Measurements from ENCODE around the gene TIMM10.

DNA sequence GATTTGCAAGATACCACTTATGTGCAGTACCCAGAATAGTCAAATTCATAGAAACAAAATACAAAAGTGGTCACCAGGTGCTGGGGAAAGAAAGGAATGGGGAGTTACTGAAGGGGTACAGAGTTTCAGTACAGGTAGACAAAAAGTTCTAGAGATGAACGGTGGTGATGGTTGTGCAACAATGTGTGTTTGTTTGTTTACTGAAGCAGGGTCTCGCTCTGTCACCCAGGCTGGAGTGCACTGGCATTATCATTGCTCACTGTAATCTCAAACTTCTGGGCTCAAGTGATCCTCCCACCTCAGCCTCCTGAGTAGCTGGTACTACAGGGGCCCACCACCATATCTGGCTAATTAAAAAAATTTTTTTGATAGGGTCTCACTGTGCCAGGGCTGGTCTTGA, 24.8 kb upstream of the TIMM10 start:
- TF ChIP-seq, protein P1, sequence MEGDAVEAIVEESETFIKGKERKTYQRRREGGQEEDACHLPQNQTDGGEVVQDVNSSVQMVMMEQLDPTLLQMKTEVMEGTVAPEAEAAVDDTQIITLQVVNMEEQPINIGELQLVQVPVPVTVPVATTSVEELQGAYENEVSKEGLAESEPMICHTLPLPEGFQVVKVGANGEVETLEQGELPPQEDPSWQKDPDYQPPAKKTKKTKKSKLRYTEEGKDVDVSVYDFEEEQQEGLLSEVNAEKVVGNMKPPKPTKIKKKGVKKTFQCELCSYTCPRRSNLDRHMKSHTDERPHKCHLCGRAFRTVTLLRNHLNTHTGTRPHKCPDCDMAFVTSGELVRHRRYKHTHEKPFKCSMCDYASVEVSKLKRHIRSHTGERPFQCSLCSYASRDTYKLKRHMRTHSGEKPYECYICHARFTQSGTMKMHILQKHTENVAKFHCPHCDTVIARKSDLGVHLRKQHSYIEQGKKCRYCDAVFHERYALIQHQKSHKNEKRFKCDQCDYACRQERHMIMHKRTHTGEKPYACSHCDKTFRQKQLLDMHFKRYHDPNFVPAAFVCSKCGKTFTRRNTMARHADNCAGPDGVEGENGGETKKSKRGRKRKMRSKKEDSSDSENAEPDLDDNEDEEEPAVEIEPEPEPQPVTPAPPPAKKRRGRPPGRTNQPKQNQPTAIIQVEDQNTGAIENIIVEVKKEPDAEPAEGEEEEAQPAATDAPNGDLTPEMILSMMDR (IDR thresholded peaks at IDR 0.05; ENCODE audit: low read length), result no peak
- TF ChIP-seq EZH2 (IDR thresholded peaks at IDR 0.05; ENCODE audit: borderline replicate concordance, low read length), result no peak
